Testis (tissue), 3 donors: ENCODE results near the gene PRPSAP1. TPM values are rescaled to one million over a fixed set of nuclear protein-coding genes. Genes with fewer than 3 reads are reported as not detected.
A peak's percentile ranks its signal among the peaks of the same experiment; 100 is the strongest.

Experiments used
- DNase-seq: peaks from one replicate; pipeline ENCODE4 v3.0.0-alpha.2; 2019
- H3K27ac ChIP-seq, 2 donors: fragments of 200-600 bp; sonication (generic); one replicate each; pipeline ENCODE4 v1.5.1; 2019
- H3K27me3 ChIP-seq: fragments of 200-600 bp; sonication (generic); one replicate; pipeline ENCODE4 v1.5.1; 2019
- H3K36me3 ChIP-seq: fragments of 200-600 bp; sonication (generic); one replicate; pipeline ENCODE4 v1.5.1; 2017; ENCODE audit warnings: low read depth; ENCODE audit errors: missing control alignments
- H3K4me1 ChIP-seq: fragments of 200-600 bp; sonication (generic); one replicate; pipeline ENCODE4 v1.5.1; 2019
- H3K4me3 ChIP-seq, 2 donors: fragments of 200-600 bp; sonication (generic); one replicate each; pipeline ENCODE4 v1.5.1; 2017 to 2019
- H3K9me3 ChIP-seq: fragments of 200-600 bp; sonication (generic); one replicate; pipeline ENCODE4 v1.5.1; 2017
- POLR2A ChIP-seq: fragments of 450-650 bp; IDR thresholded peaks from one replicate; pipeline ENCODE4 v1.6.1; 2017; ENCODE audit warnings: antibody characterized with exemption, mild to moderate bottlenecking, moderate library complexity
- WGBS, 2 donors: methylation state at CpG; one replicate each; pipeline ENCODE4 v1.1.5; 2018; 5-methylcytosine and 5-hydroxymethylcytosine counted together
- intact Hi-C: fragments of 100-400 bp; cut with DNase I; formaldehyde crosslinking; loops from one replicate; pipeline ENCODE4 v1.15.1; 2023; ENCODE audit warnings: low total_unique reads
- polyA plus RNA-seq: library from polyadenylated mRNA; stranded (reverse); fragments of 350-450 nt; fragmentation: Illumina TruSeq; extraction: RNeasy Lipid Tissue Mini Kit (QIAGEN cat#74804); gene quantifications from one replicate; pipeline ENCODE4 v1.2.3, GENCODE V29; 2014; ENCODE audit warnings: low read depth, low replicate concordance; ENCODE audit not compliant: insufficient read depth
- total RNA-seq, 2 donors: library from RNA; depleted of rRNA; stranded (reverse); fragments of >200 nt; gene quantifications; one replicate each; pipeline ENCODE4 v1.2.3, GENCODE V29; 2016
- TF ChIP-seq, protein P1 (sequence below), 3 experiments: fragments of 450-650 bp in 2 of 3; fragments of 200-600 bp in 1 of 3; sonication (generic) in 1 of 3; IDR thresholded peaks; one replicate each; pipeline ENCODE4 v1.5.1; 2016 to 2019; ENCODE audit warnings: antibody characterized with exemption in 3 of 3, mild to moderate bottlenecking in 2 of 3, moderate library complexity in 1 of 3

PRPSAP1 gene
- total and polyA plus RNA-seq, 3 donors from 2014 or later, result 132 to 184 (median 152) TPM

- Histone ChIP-seq H3K4me1 (peaks cover 7% of the 10 kb centered on the region), H3K9me3 (no peaks in the 10 kb centered on the region), H3K27ac (no peak overlapping the region), H3K4me3 (no peak overlapping the region), H3K27me3 (no peaks in the 10 kb centered on the region), H3K36me3 (no peaks in the 10 kb centered on the region)
- WGBS, 2 donors, result 92 to 96% methylated on average over 5 of the region's 5 CpGs
- no peak for DNase-seq
- intact Hi-C loops, result no loop called here
- TF ChIP-seq, protein P1, sequence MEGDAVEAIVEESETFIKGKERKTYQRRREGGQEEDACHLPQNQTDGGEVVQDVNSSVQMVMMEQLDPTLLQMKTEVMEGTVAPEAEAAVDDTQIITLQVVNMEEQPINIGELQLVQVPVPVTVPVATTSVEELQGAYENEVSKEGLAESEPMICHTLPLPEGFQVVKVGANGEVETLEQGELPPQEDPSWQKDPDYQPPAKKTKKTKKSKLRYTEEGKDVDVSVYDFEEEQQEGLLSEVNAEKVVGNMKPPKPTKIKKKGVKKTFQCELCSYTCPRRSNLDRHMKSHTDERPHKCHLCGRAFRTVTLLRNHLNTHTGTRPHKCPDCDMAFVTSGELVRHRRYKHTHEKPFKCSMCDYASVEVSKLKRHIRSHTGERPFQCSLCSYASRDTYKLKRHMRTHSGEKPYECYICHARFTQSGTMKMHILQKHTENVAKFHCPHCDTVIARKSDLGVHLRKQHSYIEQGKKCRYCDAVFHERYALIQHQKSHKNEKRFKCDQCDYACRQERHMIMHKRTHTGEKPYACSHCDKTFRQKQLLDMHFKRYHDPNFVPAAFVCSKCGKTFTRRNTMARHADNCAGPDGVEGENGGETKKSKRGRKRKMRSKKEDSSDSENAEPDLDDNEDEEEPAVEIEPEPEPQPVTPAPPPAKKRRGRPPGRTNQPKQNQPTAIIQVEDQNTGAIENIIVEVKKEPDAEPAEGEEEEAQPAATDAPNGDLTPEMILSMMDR (IDR thresholded peaks at IDR 0.05), result no peak
- TF ChIP-seq POLR2A, result no peak
Measured at GRCh38 chr17:76296889-76297288, 56.8 kb downstream of the PRPSAP1 start.

DNA sequence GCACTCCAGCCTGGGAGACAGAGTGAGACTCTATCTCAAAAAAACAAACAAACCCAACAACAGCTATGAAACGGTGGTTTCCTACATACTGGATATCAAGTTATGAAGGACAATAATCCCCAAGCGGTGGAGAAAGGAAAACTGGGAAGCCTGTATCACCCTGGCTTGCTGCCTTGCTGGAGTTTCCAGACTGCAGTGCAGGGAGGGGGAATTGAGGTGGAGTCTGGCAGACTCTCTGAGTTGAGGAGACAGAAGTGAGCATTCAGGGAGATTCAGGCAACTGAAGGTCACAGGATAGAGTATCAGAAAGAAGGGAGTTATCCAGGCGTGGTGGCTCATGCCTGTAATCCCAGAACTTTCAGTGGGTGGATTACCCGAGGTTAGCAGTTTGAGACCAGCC lies 57.5 kb downstream of the PRPSAP1 start:
- Histone ChIP-seq H3K27me3 (no peaks in the 10 kb centered on the region), H3K9me3 (no peaks in the 10 kb centered on the region), H3K27ac (peak overlapping the region in 1 of 2 donors; percentile 24), H3K4me3 (no peak overlapping the region), H3K4me1 (peaks cover 7% of the 10 kb centered on the region), H3K36me3 (no peaks in the 10 kb centered on the region)
- WGBS, 2 donors, result 36 to 62% methylated on average over 4 of the region's 4 CpGs
- TF ChIP-seq, protein P1 (IDR thresholded peaks at IDR 0.05), result peak in 1 of 3 experiments; percentile 28
- no peak for TF ChIP-seq POLR2A
- DNase-seq, result peak; percentile 81
- intact Hi-C loops, result no loop called here

DNA sequence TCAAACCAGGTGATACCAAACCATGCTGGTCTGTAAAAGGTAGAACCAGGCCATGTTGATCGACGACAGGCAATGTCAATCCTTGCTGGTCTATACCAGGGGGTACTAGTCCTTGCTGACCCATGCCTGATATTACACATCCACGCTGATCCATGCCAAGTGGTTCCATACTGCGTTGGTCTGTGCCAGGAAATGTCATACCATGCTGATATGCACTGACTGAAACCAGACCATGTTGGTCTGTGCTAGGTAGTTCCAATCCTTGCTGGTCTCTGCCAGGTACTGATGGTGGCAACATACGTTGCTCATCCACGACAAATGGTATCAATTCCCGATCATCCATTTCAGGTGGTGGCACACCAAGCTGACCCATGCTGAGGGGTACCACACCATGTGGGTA lies 60.6 kb downstream of the PRPSAP1 start:
- TF ChIP-seq, protein P1 (IDR thresholded peaks at IDR 0.05), result no peak
- DNase-seq, result no peak
- Histone ChIP-seq H3K36me3 (no peaks in the 10 kb centered on the region), H3K4me3 (no peak overlapping the region), H3K27ac (no peak overlapping the region), H3K9me3 (no peaks in the 10 kb centered on the region), H3K27me3 (no peaks in the 10 kb centered on the region), H3K4me1 (peaks cover 7% of the 10 kb centered on the region)
- intact Hi-C loops, result no loop called here
- 93 to 98% methylated on average over 6 to 7 of the region's 7 CpGs for WGBS, 2 donors

GRCh38 chr17:76292567-76292966 lies 61.1 kb downstream of the PRPSAP1 start:
- intact Hi-C loops, result no loop called here
- H3K36me3 ChIP-seq, result no peaks in the 10 kb centered on the region
- no peak for TF ChIP-seq POLR2A
- TF ChIP-seq, protein P1 (IDR thresholded peaks at IDR 0.05), result no peak
- no peak overlapping the region for H3K4me3 ChIP-seq
- 98 to 100% methylated on average over 1 to 4 of the region's 4 CpGs for WGBS, 2 donors
- no peaks in the 10 kb centered on the region for H3K27me3 ChIP-seq
- DNase-seq, result no peak
- H3K27ac ChIP-seq, result no peak overlapping the region
- H3K4me1 ChIP-seq, result peaks cover 7% of the 10 kb centered on the region
- no peaks in the 10 kb centered on the region for H3K9me3 ChIP-seq

DNA sequence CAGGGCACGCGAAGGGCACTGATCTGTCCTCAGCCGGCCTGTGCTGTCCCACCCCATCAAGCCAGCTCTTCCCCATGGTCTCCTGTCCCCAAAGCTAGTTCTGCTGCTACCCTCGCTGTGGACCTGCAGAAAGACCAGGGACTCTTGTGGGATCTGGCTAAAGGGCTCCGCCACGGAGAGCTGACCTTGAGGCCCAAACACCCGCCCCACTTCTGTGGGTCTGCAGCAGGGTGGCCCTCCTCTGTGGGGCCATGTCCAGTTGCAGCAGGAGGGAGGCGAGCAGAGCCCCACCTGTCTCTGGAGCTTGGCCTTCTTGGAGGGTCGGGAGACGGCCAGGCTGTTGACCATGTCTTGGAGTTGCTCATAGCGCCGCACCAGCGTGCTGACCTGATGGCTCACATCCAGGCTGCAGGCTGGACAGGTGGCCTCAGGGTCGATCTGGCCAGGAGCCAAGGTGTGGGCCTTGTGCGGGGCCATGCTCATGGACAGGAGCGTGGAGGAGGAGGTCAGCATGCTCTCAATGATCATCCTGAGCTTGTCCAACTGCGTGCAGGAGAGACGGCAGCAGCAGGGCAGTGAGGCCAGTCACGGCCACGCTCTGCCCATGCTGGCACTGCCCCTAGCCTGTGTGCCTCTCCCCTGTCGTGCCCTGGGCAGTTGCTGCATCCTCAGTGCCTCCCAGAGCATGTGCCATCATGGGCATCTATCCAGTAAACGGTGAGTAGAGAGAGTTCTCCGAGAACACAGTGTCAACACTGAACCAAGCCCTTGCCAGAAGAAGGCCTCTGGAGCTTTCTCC lies 71.9 kb downstream of the PRPSAP1 start:
- Histone ChIP-seq H3K4me1 (peaks cover 17% of the 10 kb centered on the region), H3K9me3 (no peaks in the 10 kb centered on the region), H3K27me3 (no peaks in the 10 kb centered on the region), H3K27ac (no peak overlapping the region), H3K36me3 (no peaks in the 10 kb centered on the region), H3K4me3 (no peak overlapping the region)
- DNase-seq, result peak; percentile 64
- intact Hi-C loops, result loop anchor here (5.0 kb wide), 1 partner anchor 159 kb away; no protein-coding TSS in a partner anchor
- WGBS, 2 donors, result 50 to 92% methylated on average over 2 to 23 of the region's 23 CpGs
- no peak for TF ChIP-seq POLR2A
